Measurements from ENCODE around the gene IER5.

- TF ChIP-seq ZNF223 (tag by site-specific recombination; IDR thresholded peaks at IDR 0.05), result no peak
- no peak for TF ChIP-seq ZNF423 (tag by site-specific recombination; IDR thresholded peaks at IDR 0.05)
- no peak for TF ChIP-seq ZBTB21 (tag by site-specific recombination; IDR thresholded peaks at IDR 0.05)
- TF ChIP-seq ZNF639 (tag by site-specific recombination; IDR thresholded peaks at IDR 0.05), result no peak
- TF ChIP-seq ZNF155 (tag by site-specific recombination; IDR thresholded peaks at IDR 0.05), result no peak
- TF ChIP-seq ATF2 (tag by site-specific recombination; IDR thresholded peaks at IDR 0.05; ENCODE audit: low read depth), result no peak
- TF ChIP-seq ZNF18 (tag by site-specific recombination; IDR thresholded peaks at IDR 0.05), result no peak
- TF ChIP-seq CTCF (tag by site-specific recombination; IDR thresholded peaks at IDR 0.05), result no peak
- TF ChIP-seq ZNF184 (tag by site-specific recombination; IDR thresholded peaks at IDR 0.05), result no peak
- TF ChIP-seq ZNF148 (tag by site-specific recombination; IDR thresholded peaks at IDR 0.05; ENCODE audit: borderline replicate concordance), result no peak
Observed at GRCh38 chr1:181110013-181110412, 21.5 kb downstream of the IER5 start.

Data from HEK293 (cell line).